ENCODE data around the gene LRRC10B. TPM values are rescaled to one million over a fixed set of nuclear protein-coding genes. Genes with fewer than 3 reads are reported as not detected.
A peak's percentile ranks its signal among the peaks of the same experiment; 100 is the strongest.
"Not testable (repeated sequence)": the region's sequence is repeated elsewhere in the genome, so short reads cannot be mapped to it uniquely, and the experiment has no call there.

The LRRC10B gene
- total RNA-seq (not detected), total RNA-seq (0 to 0.08 reads per million in 2 donors)

DNA sequence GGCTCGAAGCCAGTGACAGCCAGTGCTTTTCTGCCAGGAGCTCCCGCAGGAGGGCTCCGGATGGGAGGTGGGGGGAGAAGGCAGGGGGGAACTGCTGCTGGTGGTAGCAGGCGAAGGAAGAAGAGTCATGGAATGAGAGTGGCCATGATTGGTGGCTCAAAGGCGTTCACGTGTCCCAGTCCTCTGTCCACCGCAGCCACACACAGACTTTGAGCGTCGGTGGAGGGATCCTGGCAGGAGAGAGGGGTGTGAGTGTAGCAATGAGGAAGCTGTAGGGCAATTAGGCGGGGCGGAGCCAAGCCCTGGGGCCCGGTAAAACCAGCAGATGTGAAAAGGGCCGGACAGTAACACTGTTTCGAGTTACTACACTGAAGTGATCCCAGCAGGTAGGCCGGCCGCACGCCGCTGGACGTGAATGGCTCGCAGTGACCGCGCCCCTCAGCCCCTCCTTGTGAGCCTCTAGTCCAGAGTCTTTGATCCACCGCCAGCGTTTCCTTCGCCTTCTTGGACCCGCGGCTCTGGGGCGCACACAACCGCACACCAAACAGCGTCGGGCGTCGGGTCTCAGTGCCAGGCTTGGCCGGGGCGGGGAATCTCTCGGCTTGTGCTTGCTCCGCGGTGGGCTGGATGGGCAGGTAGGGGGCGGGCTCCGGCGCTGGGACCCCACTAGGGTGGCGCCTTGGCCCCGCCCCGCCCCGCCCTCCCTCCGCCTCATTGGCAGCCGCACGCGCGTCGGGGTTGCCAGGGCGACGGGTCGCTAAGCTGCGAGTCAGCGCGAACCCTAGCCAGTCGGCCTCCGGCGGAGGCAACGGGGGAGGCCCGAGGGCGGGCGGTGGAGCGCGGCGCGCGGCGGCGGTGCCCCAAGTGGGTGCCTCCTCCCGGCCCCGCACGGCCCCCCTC lies at the start of gene LRRC10B:
TSS of gene LRRC10B (plus strand) at position 788 of the 900 bp plus-strand sequence. CDS start 250 bp downstream, outside the sequence.
- peaks cover 2% of the 10 kb centered on the region for H3K36me3 Mint-ChIP-seq (ENCODE audit: low read depth)
- peaks cover 57% of the 10 kb centered on the region for H3K27me3 Mint-ChIP-seq
- ATAC-seq (peak; percentile 38), DNase-seq (peak in 2 of 3 donors; percentile 11 to 12)
- peaks cover 9% of the 10 kb centered on the region for H3K4me1 Mint-ChIP-seq
- no peaks in the 10 kb centered on the region for H3K9me3 ChIP-seq (ENCODE audit: control insufficient read depth, low read length, poor library complexity, severe bottlenecking)
- H3K4me3 Mint-ChIP-seq, result peak within 1 kb of the TSS; percentile 83
- no peak within 1 kb of the TSS for H3K27ac Mint-ChIP-seq

DNA sequence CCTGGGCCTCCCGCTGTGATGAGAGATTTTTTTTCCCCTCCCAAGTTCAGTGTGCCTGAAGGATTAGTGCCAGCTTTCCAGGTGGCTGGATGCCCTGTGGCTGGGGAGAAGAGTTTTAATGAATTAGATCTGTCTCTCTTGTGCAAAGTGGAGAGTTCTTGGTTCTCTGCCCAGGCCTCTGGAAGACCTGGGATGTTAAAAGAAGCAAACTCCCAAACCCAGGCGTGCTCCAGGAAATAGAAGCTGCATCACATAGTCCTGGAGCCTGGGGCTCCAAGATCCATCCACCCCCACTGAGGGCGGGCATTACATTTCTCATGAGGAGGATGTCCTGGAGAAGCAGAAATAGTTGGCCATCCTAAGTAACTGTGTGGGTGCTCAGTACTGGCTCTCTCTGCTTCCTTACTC lies 48.1 kb upstream of the LRRC10B start:
- H3K27ac Mint-ChIP-seq, result no peak overlapping the region

GRCh38 chr11:61460986-61461385 lies 47.6 kb upstream of the LRRC10B start:
- no peak for DNase-seq

More for the DNA sequence above, 48.1 kb upstream of the LRRC10B start:
- Mint-ChIP-seq H3K27me3 (no peaks in the 10 kb centered on the region), H3K4me1 (peaks cover 10% of the 10 kb centered on the region), H3K4me3 (no peak overlapping the region), H3K36me3 (ENCODE audit: low read depth) (peaks cover 8% of the 10 kb centered on the region)
- H3K9me3 ChIP-seq (ENCODE audit: control insufficient read depth, low read length, poor library complexity, severe bottlenecking), result no peaks in the 10 kb centered on the region
- DNase-seq (no peak), ATAC-seq (no peak)

GRCh38 chr11:61467602-61468001 lies 40.9 kb upstream of the LRRC10B start:
- not testable (repeated sequence) for H3K4me3 Mint-ChIP-seq; H3K4me1 Mint-ChIP-seq; H3K27ac Mint-ChIP-seq; H3K27me3 Mint-ChIP-seq; H3K36me3 Mint-ChIP-seq (ENCODE audit: low read depth); DNase-seq; H3K9me3 ChIP-seq (ENCODE audit: control insufficient read depth, low read length, poor library complexity, severe bottlenecking); ATAC-seq

More at GRCh38 chr11:61460986-61461385, 47.6 kb upstream of the LRRC10B start:
- ATAC-seq, result no peak
- Mint-ChIP-seq H3K27ac (no peak overlapping the region), H3K36me3 (ENCODE audit: low read depth) (peaks cover 6% of the 10 kb centered on the region), H3K4me3 (no peak overlapping the region), H3K4me1 (peaks cover 6% of the 10 kb centered on the region), H3K27me3 (no peaks in the 10 kb centered on the region)
- H3K9me3 ChIP-seq (ENCODE audit: control insufficient read depth, low read length, poor library complexity, severe bottlenecking), result no peaks in the 10 kb centered on the region

DNA sequence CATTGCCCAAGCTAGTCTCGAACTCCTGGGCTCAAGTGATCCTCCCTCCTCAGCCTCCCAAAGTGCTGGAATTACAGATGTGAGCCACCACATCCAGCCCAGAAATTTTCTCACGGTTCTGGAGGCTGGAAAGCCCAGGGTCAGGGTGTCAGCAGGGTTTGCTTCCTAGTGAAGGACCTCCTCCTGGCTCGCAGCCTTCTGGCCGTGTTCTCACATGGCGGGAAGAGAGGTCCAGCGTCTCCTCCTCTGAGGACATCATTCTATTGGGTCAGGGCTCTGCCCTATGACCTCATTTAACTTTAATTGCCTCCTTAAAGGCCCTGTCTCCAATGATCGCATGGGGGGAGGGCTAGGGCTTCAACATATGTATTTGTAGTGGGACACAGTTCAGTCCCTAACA lies 40.5 kb upstream of the LRRC10B start:
- no peaks in the 10 kb centered on the region for H3K27me3 Mint-ChIP-seq
- no peak for ATAC-seq
- no peak overlapping the region for H3K4me3 Mint-ChIP-seq
- H3K9me3 ChIP-seq (ENCODE audit: control insufficient read depth, low read length, poor library complexity, severe bottlenecking), result no peaks in the 10 kb centered on the region
- DNase-seq, result no peak
- no peaks in the 10 kb centered on the region for H3K36me3 Mint-ChIP-seq (ENCODE audit: low read depth)
- no peak overlapping the region for H3K27ac Mint-ChIP-seq
- H3K4me1 Mint-ChIP-seq, result peaks cover 2% of the 10 kb centered on the region

GRCh38 chr11:61472282-61472681 lies 36.3 kb upstream of the LRRC10B start:
- H3K9me3 ChIP-seq (ENCODE audit: control insufficient read depth, low read length, poor library complexity, severe bottlenecking), result no peaks in the 10 kb centered on the region
- no peak for ATAC-seq
- DNase-seq, result no peak
- H3K27me3 Mint-ChIP-seq, result no peaks in the 10 kb centered on the region
- H3K36me3 Mint-ChIP-seq (ENCODE audit: low read depth), result peaks cover 2% of the 10 kb centered on the region
- no peak overlapping the region for H3K4me3 Mint-ChIP-seq
- H3K27ac Mint-ChIP-seq, result no peak overlapping the region
- peaks cover 6% of the 10 kb centered on the region for H3K4me1 Mint-ChIP-seq

- Mint-ChIP-seq H3K27ac (no peak overlapping the region), H3K4me1 (peaks cover 4% of the 10 kb centered on the region), H3K4me3 (no peak overlapping the region), H3K36me3 (ENCODE audit: low read depth) (peaks cover 2% of the 10 kb centered on the region), H3K27me3 (no peaks in the 10 kb centered on the region)
- no peaks in the 10 kb centered on the region for H3K9me3 ChIP-seq (ENCODE audit: control insufficient read depth, low read length, poor library complexity, severe bottlenecking)
- ATAC-seq, result no peak
- DNase-seq, result no peak
Measured at GRCh38 chr11:61472868-61473267, 35.7 kb upstream of the LRRC10B start.

DNA sequence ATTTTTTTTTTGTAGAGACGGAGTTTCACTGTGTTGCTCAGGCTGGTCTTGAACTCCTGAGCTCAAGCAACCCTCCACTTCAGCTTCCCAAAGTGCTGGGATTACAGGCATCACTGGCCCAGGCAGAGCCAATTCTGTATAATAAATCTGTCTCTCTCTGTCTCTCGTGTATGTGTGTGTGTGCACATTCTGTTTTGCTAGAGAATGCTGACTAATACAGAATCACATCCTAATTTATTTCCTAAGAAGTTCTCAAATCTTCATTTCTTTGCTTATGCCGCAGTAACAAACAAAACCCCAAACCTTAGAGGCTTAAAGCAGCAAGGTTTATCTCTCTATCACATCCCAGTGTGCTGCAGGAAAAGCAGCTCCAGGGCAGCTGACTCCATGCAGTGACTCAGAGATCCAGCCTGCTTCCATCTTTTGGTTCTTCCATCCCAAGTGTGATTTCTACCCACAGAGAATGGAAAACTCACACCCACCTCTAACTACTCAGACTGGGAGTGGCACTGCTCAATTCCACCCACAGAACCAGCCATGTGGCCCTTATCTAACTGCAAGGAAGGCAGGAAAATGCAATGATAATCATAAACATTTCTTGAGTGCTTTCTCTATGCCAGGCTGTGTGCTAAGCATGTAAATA lies 35.1 kb upstream of the LRRC10B start:
- DNase-seq, result no peak
- H3K9me3 ChIP-seq (ENCODE audit: control insufficient read depth, low read length, poor library complexity, severe bottlenecking), result no peaks in the 10 kb centered on the region
- Mint-ChIP-seq H3K36me3 (ENCODE audit: low read depth) (peaks cover 2% of the 10 kb centered on the region), H3K27ac (no peak overlapping the region), H3K27me3 (no peaks in the 10 kb centered on the region), H3K4me1 (peaks cover 7% of the 10 kb centered on the region), H3K4me3 (no peak overlapping the region)
- no peak for ATAC-seq

- Mint-ChIP-seq H3K36me3 (ENCODE audit: low read depth) (peaks cover 2% of the 10 kb centered on the region), H3K4me1 (peaks cover 7% of the 10 kb centered on the region), H3K27ac (no peak overlapping the region), H3K27me3 (no peaks in the 10 kb centered on the region), H3K4me3 (no peak overlapping the region)
- DNase-seq (no peak), ATAC-seq (no peak)
- no peaks in the 10 kb centered on the region for H3K9me3 ChIP-seq (ENCODE audit: control insufficient read depth, low read length, poor library complexity, severe bottlenecking)
Measured at GRCh38 chr11:61474013-61474643, 34.4 kb upstream of the LRRC10B start.

- Mint-ChIP-seq H3K4me3 (no peak overlapping the region), H3K4me1 (peaks cover 7% of the 10 kb centered on the region), H3K27ac (no peak overlapping the region), H3K27me3 (peaks cover 8% of the 10 kb centered on the region), H3K36me3 (ENCODE audit: low read depth) (peaks cover 2% of the 10 kb centered on the region)
- H3K9me3 ChIP-seq (ENCODE audit: control insufficient read depth, low read length, poor library complexity, severe bottlenecking), result no peaks in the 10 kb centered on the region
- ATAC-seq (no peak), DNase-seq (no peak)
Measured at GRCh38 chr11:61475433-61475832, 33.1 kb upstream of the LRRC10B start.

DNA sequence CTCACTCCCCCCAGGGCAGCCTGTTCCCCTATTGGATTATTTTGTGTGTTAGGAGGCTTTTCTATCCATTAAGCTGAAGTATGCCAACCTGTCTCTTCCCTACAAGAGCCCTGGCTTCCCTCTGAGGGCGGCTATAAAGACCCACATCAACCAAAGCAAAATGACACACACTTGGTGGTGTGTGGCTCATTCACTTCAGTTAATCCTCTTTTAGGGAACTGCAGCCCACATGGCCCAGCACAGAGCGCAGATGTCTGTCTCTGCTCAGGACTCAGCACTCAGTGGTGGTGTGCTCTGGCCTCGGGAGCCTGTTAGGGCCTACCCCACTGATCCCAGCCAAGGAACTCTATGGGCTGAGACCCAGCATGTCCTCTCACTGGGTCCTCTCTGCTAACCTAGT lies 32.2 kb upstream of the LRRC10B start:
- no peak for ATAC-seq
- peaks cover 18% of the 10 kb centered on the region for H3K27me3 Mint-ChIP-seq

DNA sequence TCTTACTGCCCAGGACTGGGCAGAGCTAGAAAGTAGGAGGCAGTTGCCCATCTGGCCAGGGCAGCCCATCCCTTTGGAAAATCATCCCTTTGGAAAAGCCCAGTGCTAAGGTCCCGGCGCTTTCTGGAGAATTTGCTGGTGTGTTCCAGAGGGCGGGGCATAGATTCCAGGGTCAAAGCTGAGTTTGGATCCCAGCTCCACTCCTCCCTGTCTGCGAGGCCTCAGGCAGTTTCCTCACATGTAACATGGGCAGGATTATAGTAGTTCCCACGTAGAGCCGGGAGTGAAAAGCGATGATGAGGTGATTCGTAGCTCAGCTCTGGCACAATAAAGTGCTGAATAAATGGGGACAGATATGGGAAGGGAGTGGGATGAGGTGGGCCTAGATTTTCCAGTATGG lies 31.4 kb upstream of the LRRC10B start:
- Mint-ChIP-seq H3K36me3 (ENCODE audit: low read depth) (peaks cover 2% of the 10 kb centered on the region), H3K4me3 (no peak overlapping the region), H3K4me1 (peaks cover 9% of the 10 kb centered on the region), H3K27ac (no peak overlapping the region), H3K27me3 (peaks cover 19% of the 10 kb centered on the region)
- no peaks in the 10 kb centered on the region for H3K9me3 ChIP-seq (ENCODE audit: control insufficient read depth, low read length, poor library complexity, severe bottlenecking)
- DNase-seq (no peak), ATAC-seq (no peak)

More for the DNA sequence above, 32.2 kb upstream of the LRRC10B start:
- H3K4me3 Mint-ChIP-seq, result no peak overlapping the region
- DNase-seq, result no peak
- H3K36me3 Mint-ChIP-seq (ENCODE audit: low read depth), result peaks cover 2% of the 10 kb centered on the region
- H3K9me3 ChIP-seq (ENCODE audit: control insufficient read depth, low read length, poor library complexity, severe bottlenecking), result no peaks in the 10 kb centered on the region
- peaks cover 8% of the 10 kb centered on the region for H3K4me1 Mint-ChIP-seq
- H3K27ac Mint-ChIP-seq, result no peak overlapping the region

- peaks cover 2% of the 10 kb centered on the region for H3K36me3 Mint-ChIP-seq (ENCODE audit: low read depth)
- H3K27ac Mint-ChIP-seq, result peak overlapping the region; percentile 43
- H3K27me3 Mint-ChIP-seq, result peaks cover 19% of the 10 kb centered on the region
- H3K4me3 Mint-ChIP-seq, result no peak overlapping the region
- no peaks in the 10 kb centered on the region for H3K9me3 ChIP-seq (ENCODE audit: control insufficient read depth, low read length, poor library complexity, severe bottlenecking)
- H3K4me1 Mint-ChIP-seq, result peaks cover 9% of the 10 kb centered on the region
- DNase-seq (peak; percentile 38 to 43 (median 42)), ATAC-seq (peak; percentile 46)
Measured at GRCh38 chr11:61477727-61478148, 30.8 kb upstream of the LRRC10B start.

All from T-helper 17 cell (primary cell).